Esophagus squamous epithelium (tissue), 4 donors: ENCODE data around the gene S100A8.

Experiments
- CTCF ChIP-seq, 6 experiments: fragments of 450-650 bp in 4 of 6; fragments of 200-600 bp in 2 of 6; sonication (generic) in 2 of 6; IDR thresholded peaks; one replicate each; pipeline ENCODE4 v1.5.1; 2016 to 2019; ENCODE audit warnings: antibody characterized with exemption in 6 of 6, mild to moderate bottlenecking in 4 of 6, moderate library complexity in 4 of 6
- POLR2A ChIP-seq, 4 donors: fragments of 450-650 bp; IDR thresholded peaks; one replicate each; pipeline ENCODE4 v1.6.1; 2017; ENCODE audit warnings: antibody characterized with exemption in 4 of 4, mild to moderate bottlenecking in 4 of 4, moderate library complexity in 3 of 4

- TF ChIP-seq CTCF (IDR thresholded peaks at IDR 0.05), result no peak
- TF ChIP-seq POLR2A (IDR thresholded peaks at IDR 0.05), result no peak
These were observed 19.6 kb downstream of the S100A8 start for GRCh38 chr1:153371231-153371630.
